Gastroesophageal sphincter (tissue), 4 donors: ENCODE data around the gene TBX6. TPM values are rescaled to one million over a fixed set of nuclear protein-coding genes. Genes with fewer than 3 reads are reported as not detected.

Experiments used
- ATAC-seq: fragments of 150-250 bp; one replicate; pipeline ENCODE4 v1.9.1; 2016; ENCODE audit warnings: mild to moderate bottlenecking, moderate library complexity
- H3K27ac ChIP-seq, 4 donors: fragments of 200-600 bp; sonication (generic) in 3 of 4; 1 replicate in 3 of 4; 2 replicates in 1 of 4; pipeline ENCODE4 v1.5.1; 2016 to 2019
- H3K27me3 ChIP-seq: fragments of 200-600 bp; sonication (generic); one replicate; pipeline ENCODE4 v1.5.1; 2019
- H3K36me3 ChIP-seq, 2 donors: fragments of 200-600 bp; sonication (generic); one replicate each; pipeline ENCODE4 v1.5.1; 2019; ENCODE audit warnings: control low read depth in 1 of 2
- H3K4me1 ChIP-seq, 3 donors: fragments of 200-600 bp; sonication (generic); 1 replicate in 2 of 3; 2 replicates in 1 of 3; pipeline ENCODE4 v1.5.1; 2016 to 2019; ENCODE audit warnings: control low read depth in 2 of 3
- H3K4me3 ChIP-seq, 2 donors: fragments of 200-600 bp; sonication (generic); one replicate each; pipeline ENCODE4 v1.5.1; 2019; ENCODE audit warnings: mild to moderate bottlenecking in 1 of 2, moderate library complexity in 1 of 2
- H3K9me3 ChIP-seq, 3 donors: fragments of 200-600 bp; sonication (generic); one replicate each; pipeline ENCODE4 v1.5.1; 2017 to 2019; ENCODE audit warnings: control low read depth in 2 of 3
- EP300 ChIP-seq: sonication (generic); formaldehyde crosslinking; IDR thresholded peaks from one replicate; pipeline ENCODE4 v1.6.1; 2017; ENCODE audit warnings: antibody characterized with exemption, mild to moderate bottlenecking
- POLR2A ChIP-seq, 2 donors: fragments of 450-650 bp; IDR thresholded peaks; one replicate each; pipeline ENCODE4 v1.6.1; 2017; ENCODE audit warnings: antibody characterized with exemption in 2 of 2, mild to moderate bottlenecking in 2 of 2, moderate library complexity in 1 of 2
- POLR2AphosphoS5 ChIP-seq: sonication (generic); formaldehyde crosslinking; IDR thresholded peaks from one replicate; pipeline ENCODE4 v1.6.1; 2017; ENCODE audit warnings: antibody characterized with exemption
- WGBS, 2 donors: methylation state at CpG; one replicate each; pipeline ENCODE4 v1.1.5; 2018; ENCODE audit warnings: low coverage in 1 of 2; 5-methylcytosine and 5-hydroxymethylcytosine counted together
- total RNA-seq, 4 donors: library from RNA; depleted of rRNA; stranded (reverse); fragments of >200 nt; gene quantifications; one replicate each; pipeline ENCODE4 v1.1.0, GENCODE V29; 2016
- TF ChIP-seq, protein P1 (sequence below), 4 experiments: fragments of 200-600 bp in 2 of 4; fragments of 450-650 bp in 2 of 4; sonication (generic) in 1 of 4; IDR thresholded peaks; one replicate each; pipeline ENCODE4 v1.5.1; 2017 to 2019; ENCODE audit warnings: antibody characterized with exemption in 4 of 4, mild to moderate bottlenecking in 2 of 4, moderate library complexity in 2 of 4

Gene TBX6
- total RNA-seq, 4 donors from 2014 or later = 0.40 to 0.84 (median 0.45) TPM

DNA sequence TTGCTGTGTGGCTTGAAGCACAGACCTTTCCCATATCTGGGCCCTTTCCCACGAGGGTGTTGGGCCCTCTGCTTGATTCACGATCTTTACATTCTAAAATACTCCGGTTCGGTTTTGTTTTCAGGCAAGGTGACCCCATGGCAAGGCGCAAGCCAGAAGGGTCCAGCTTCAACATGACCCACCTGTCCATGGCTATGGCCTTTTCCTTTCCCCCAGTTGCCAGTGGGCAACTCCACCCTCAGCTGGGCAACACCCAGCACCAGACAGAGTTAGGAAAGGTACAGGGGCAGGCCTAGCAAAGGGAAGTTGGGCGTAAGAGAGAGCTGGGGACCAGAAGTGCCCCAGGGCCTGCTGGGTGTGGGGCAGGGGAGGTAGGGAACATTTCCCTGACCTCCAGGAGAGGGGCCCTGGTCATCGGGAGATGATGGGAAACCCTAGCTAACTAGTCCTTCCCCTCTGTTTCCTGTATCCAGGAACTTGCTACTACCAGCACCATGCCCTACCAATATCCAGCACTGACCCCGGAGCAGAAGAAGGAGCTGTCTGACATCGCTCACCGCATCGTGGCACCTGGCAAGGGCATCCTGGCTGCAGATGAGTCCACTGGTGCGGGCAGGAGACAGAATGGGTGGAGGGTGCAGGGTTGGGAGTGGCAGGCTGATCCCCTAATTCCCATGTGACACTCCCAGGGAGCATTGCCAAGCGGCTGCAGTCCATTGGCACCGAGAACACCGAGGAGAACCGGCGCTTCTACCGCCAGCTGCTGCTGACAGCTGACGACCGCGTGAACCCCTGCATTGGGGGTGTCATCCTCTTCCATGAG is 24.8 kb downstream of the TBX6 start:
- 20% methylated on average over 2 of the region's 21 CpGs for WGBS, 2 donors
- Histone ChIP-seq H3K36me3 (peaks cover 0 to 54% of the 10 kb centered on the region in 2 donors), H3K4me1 (peaks cover 0 to 73% (median 37%) of the 10 kb centered on the region in 3 donors)

DNA sequence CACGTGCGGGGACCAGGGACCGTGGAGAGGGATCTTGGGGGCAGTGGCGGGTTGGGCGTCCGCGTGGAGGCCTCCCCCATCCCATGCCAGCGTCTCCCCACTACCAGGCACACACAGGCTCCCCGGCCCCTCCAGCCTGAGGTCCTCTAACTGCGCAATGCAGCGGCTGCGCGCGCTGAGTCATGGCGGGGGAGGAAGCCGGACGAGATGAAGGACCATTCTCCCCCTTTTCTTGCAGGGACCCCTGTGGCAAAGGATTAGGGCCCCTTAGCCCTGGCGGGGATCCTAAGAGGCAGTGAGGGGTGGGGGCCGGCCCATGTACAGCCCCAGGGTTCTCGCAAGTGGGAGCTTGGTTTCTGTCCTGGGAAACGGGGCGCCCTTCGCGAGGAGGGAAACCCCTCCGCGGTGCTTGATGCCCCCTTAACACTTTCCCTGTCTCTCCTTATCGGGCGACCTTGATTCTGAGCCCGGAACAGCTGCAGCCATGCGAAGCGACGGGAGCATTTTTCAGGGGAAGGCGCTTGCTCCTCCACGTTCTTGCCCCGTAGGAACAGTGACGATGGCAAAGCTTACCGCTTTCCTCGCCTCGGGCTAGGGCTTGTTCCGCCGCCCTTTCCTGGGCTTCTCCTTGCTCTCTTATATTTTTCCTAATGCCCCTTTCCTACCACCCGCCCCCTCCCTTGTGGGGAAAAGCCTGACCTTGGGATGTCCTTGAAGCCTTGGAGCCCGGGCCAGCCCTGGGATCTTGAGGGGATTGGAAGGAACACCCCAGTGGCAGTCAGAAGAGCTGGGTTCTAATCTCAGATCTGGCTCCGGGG is 25.6 kb downstream of the TBX6 start:
- Histone ChIP-seq H3K4me3 (peak overlapping the region; percentile 88 to 96), H3K27me3 (no peaks in the 10 kb centered on the region)

More for the DNA sequence above, 24.8 kb downstream of the TBX6 start:
- H3K27ac ChIP-seq = peak overlapping the region; percentile 97 to 99 (median 97)
- peak overlapping the region; percentile 88 to 96 for H3K4me3 ChIP-seq
- no peak for ATAC-seq
- no peaks in the 10 kb centered on the region for H3K27me3 ChIP-seq
- no peaks in the 10 kb centered on the region for H3K9me3 ChIP-seq
- TF ChIP-seq POLR2AphosphoS5 = no peak
- TF ChIP-seq, protein P1, sequence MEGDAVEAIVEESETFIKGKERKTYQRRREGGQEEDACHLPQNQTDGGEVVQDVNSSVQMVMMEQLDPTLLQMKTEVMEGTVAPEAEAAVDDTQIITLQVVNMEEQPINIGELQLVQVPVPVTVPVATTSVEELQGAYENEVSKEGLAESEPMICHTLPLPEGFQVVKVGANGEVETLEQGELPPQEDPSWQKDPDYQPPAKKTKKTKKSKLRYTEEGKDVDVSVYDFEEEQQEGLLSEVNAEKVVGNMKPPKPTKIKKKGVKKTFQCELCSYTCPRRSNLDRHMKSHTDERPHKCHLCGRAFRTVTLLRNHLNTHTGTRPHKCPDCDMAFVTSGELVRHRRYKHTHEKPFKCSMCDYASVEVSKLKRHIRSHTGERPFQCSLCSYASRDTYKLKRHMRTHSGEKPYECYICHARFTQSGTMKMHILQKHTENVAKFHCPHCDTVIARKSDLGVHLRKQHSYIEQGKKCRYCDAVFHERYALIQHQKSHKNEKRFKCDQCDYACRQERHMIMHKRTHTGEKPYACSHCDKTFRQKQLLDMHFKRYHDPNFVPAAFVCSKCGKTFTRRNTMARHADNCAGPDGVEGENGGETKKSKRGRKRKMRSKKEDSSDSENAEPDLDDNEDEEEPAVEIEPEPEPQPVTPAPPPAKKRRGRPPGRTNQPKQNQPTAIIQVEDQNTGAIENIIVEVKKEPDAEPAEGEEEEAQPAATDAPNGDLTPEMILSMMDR (IDR thresholded peaks at IDR 0.05) = no peak

DNA sequence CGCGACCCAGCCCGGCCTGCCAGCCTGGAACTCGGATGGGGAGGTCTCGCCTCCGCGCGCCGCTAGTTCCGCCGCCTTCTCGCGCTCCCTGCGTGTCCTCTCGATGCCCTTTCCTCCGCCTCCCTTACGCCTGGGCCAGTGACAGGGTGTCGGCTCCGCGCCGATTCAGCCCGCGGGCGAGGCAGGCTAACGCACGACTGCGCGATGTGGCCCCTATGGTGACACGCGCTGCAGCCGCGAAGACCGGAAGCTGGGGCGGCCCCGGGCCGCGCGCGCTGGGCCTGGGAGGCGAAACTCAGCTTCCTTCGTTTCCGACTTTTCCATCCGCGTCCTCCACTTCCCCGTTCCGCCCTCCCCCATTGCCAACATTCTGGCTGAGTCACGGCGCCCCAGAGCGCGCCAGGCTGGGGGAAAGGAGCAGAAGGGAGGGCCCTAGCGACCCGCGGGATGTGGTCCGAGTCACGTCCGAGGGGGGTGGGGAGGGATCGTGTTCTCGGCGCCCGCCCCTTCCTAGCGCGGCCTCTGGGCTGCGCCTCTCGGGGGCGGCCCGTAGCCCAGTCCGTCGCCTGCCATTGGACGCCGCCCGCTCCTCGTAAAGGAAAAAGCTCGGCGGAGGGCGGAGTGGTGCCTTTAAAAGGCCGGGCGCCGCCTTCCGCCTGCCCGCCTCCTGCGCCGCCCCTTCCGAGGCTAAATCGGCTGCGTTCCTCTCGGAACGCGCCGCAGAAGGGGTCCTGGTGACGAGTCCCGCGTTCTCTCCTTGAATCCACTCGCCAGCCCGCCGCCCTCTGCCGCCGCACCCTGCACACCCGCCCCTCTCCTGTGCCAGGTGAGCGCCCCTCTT is 26.4 kb downstream of the TBX6 start, which contains the start of gene ALDOA:
Gene ALDOA, plus strand, starts transcription at position 659 of the 841 bp plus-strand sequence. CDS start 1,138 bp downstream, outside the sequence.
- peak within 1 kb of the TSS; percentile 97 to 99 (median 97) for H3K27ac ChIP-seq
- peak within 1 kb of the TSS; percentile 88 to 96 for H3K4me3 ChIP-seq
- 1% methylated on average over 17 of the region's 99 CpGs; no CpG with 5 or more reads in 1 of the 2 donors for WGBS, 2 donors
- H3K4me1 ChIP-seq = peaks cover 0 to 67% (median 45%) of the 10 kb centered on the region in 3 donors
- H3K36me3 ChIP-seq = peaks cover 0 to 37% of the 10 kb centered on the region in 2 donors
- H3K9me3 ChIP-seq = no peaks in the 10 kb centered on the region
- peak; percentile 94 for ATAC-seq
- TF ChIP-seq POLR2AphosphoS5 (peak; percentile 96), EP300 (no peak), POLR2A (IDR thresholded peaks at IDR 0.05) (peak; percentile 98 to 99)
- TF ChIP-seq, protein P1 (IDR thresholded peaks at IDR 0.05) = peak in 1 of 4 experiments; percentile 19
- H3K27me3 ChIP-seq = no peaks in the 10 kb centered on the region

More for the DNA sequence above, 25.6 kb downstream of the TBX6 start:
- ATAC-seq = peak; percentile 11
- Histone ChIP-seq H3K36me3 (peaks cover 0 to 45% of the 10 kb centered on the region in 2 donors), H3K9me3 (no peaks in the 10 kb centered on the region), H3K27ac (peak overlapping the region; percentile 97 to 99 (median 97)), H3K4me1 (peaks cover 0 to 67% (median 37%) of the 10 kb centered on the region in 3 donors)
- TF ChIP-seq POLR2AphosphoS5 = no peak
- no peak for TF ChIP-seq EP300
- no peak for TF ChIP-seq POLR2A (IDR thresholded peaks at IDR 0.05)
- TF ChIP-seq, protein P1 (IDR thresholded peaks at IDR 0.05) = no peak
- 0% methylated on average over 11 of the region's 44 CpGs; no CpG with 5 or more reads in 1 of the 2 donors for WGBS, 2 donors

DNA sequence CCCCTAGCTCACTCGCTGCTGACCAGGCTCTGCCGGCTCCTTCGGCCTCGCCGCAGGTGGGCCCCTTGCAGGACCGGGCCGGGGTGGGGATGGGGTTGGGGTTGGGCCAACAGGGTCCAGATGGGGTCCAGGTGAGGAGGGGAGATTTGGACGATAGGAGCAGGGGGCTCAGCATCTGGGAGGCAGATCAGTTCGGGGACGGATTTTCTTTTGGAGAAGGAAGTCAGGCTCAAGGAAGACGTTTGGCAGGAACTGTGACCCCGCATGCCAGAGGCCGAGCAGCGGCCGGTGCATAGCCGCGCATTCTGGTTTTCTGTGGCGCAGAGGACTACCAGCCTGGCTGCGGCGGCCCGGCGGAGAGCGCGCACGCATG is 27.0 kb downstream of the TBX6 start:
- no peak for ATAC-seq
- TF ChIP-seq POLR2AphosphoS5 = no peak
- no peaks in the 10 kb centered on the region for H3K27me3 ChIP-seq
- H3K9me3 ChIP-seq = no peaks in the 10 kb centered on the region
- peak overlapping the region; percentile 93 to 99 (median 97) for H3K27ac ChIP-seq
- peaks cover 0 to 31% of the 10 kb centered on the region in 2 donors for H3K36me3 ChIP-seq
- peaks cover 0 to 67% (median 43%) of the 10 kb centered on the region in 3 donors for H3K4me1 ChIP-seq
- H3K4me3 ChIP-seq = peak overlapping the region; percentile 60 to 96
- WGBS, 2 donors = 0% methylated on average over 2 to 10 of the region's 25 CpGs
